ENCODE results near the gene DOCK1.

Gene DOCK1

DNA sequence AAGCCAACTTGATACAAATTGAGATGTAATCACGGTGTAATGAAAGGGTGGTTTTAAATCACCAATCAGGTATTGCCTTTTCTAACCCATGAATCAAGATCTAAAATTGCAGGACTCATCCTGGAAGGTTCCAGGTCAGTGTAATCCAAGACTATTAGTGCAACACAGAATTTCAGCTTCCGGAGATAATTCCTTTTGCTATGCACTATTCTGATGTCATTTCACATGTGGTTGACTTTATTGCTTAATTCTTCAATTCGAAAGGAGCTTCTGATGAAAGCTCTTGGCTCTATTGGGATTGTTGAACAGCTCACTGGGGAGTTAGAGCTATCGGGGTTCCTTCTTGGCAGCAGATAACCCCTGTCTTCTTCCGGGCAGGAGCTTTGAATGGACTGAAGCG, 438.6 kb downstream of the DOCK1 start:
- H2AK5ac ChIP-seq (ENCODE audit: low read length, severe bottlenecking), result no peak overlapping the region
- no peak overlapping the region for H3K4ac ChIP-seq (ENCODE audit: low read depth in 1 of 2, low read length in 2 of 2)
- no peak for DNase-seq
- no peak overlapping the region for H3K4me2 ChIP-seq (ENCODE audit: low read length, poor library complexity, severe bottlenecking)
- H2BK120ac ChIP-seq (ENCODE audit: low read depth, low read length), result no peak overlapping the region
- no peak overlapping the region for H4K8ac ChIP-seq (ENCODE audit: low read length)
- no peak overlapping the region for H2BK15ac ChIP-seq (ENCODE audit: low read depth, poor library complexity, severe bottlenecking)
- no peak overlapping the region for H3K18ac ChIP-seq (ENCODE audit: low read depth in 1 of 2, low read length in 2 of 2)
- no peak overlapping the region for H3K4me3 ChIP-seq (ENCODE audit: insufficient read depth in 1 of 2, low read depth in 1 of 2, low read length in 2 of 2)
- H3K79me1 ChIP-seq (replicated peaks; ENCODE audit: low read length, poor library complexity, severe bottlenecking), result peaks cover 6% of the 10 kb centered on the region
- no peak overlapping the region for H2AFZ ChIP-seq (ENCODE audit: low read depth, low read length)
- no peak overlapping the region for H2BK5ac ChIP-seq (ENCODE audit: low read depth, low read length, poor library complexity, severe bottlenecking)
- H3K9ac ChIP-seq (ENCODE audit: low read length), result no peak overlapping the region
- peaks cover 11% of the 10 kb centered on the region for H3K4me1 ChIP-seq (ENCODE audit: control insufficient read depth, insufficient read depth, low read depth, low read length)
- no peaks in the 10 kb centered on the region for H3K27me3 ChIP-seq (ENCODE audit: control insufficient read depth in 1 of 2, insufficient read depth in 1 of 2, low read length in 2 of 2)
- no peak overlapping the region for H3K14ac ChIP-seq (ENCODE audit: low read length in 2 of 2)
- H2BK12ac ChIP-seq (ENCODE audit: low read length in 2 of 2), result no peak overlapping the region
- H3K23ac ChIP-seq (ENCODE audit: low read length in 2 of 2), result no peak overlapping the region
- H3K9me3 ChIP-seq (ENCODE audit: control insufficient read depth, low read length), result no peaks in the 10 kb centered on the region
- H3K27ac ChIP-seq (ENCODE audit: low read length, poor library complexity, severe bottlenecking), result no peak overlapping the region
- WGBS, result 91% methylated on average over 5 of the region's 6 CpGs
- H4K91ac ChIP-seq (ENCODE audit: low read length), result no peak overlapping the region
- H3K36me3 ChIP-seq (ENCODE audit: control insufficient read depth in 1 of 2, insufficient read depth in 2 of 2, low read depth in 1 of 2, low read length in 2 of 2), result peaks cover 41 to 61% of the 10 kb centered on the region in 2 experiments

DNA sequence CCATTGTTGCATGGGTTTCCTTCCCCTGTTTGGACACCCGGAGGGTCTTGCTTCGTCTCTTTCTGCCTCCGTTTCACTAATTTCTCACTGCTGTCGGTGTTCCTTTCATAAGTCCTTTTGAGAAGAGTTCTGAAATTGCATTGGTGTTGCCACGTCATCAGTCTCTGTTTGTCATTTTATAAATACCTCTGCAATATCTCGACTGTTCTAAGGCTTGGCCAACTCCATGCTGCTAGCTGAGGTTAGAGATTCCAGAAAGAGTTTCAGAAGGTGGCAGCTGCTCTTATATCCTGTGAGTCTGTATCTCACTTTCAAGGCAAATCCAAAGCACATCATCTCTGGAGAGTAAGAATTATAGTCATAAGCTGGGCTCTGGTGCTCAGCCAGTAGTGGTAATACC, 439.1 kb downstream of the DOCK1 start:
- Histone ChIP-seq H2BK120ac (ENCODE audit: low read depth, low read length) (no peak overlapping the region), H3K4me1 (ENCODE audit: control insufficient read depth, insufficient read depth, low read depth, low read length) (peaks cover 11% of the 10 kb centered on the region), H3K14ac (ENCODE audit: low read length in 2 of 2) (no peak overlapping the region), H2BK12ac (ENCODE audit: low read length in 2 of 2) (no peak overlapping the region), H2AK5ac (ENCODE audit: low read length, severe bottlenecking) (no peak overlapping the region), H3K79me1 (replicated peaks; ENCODE audit: low read length, poor library complexity, severe bottlenecking) (peaks cover 6% of the 10 kb centered on the region), H3K23ac (ENCODE audit: low read length in 2 of 2) (no peak overlapping the region), H3K27me3 (ENCODE audit: control insufficient read depth in 1 of 2, insufficient read depth in 1 of 2, low read length in 2 of 2) (no peaks in the 10 kb centered on the region), H2BK5ac (ENCODE audit: low read depth, low read length, poor library complexity, severe bottlenecking) (no peak overlapping the region), H3K4ac (ENCODE audit: low read depth in 1 of 2, low read length in 2 of 2) (no peak overlapping the region), H4K8ac (ENCODE audit: low read length) (no peak overlapping the region), H3K27ac (ENCODE audit: low read length, poor library complexity, severe bottlenecking) (no peak overlapping the region), H3K4me2 (ENCODE audit: low read length, poor library complexity, severe bottlenecking) (no peak overlapping the region), H2BK15ac (ENCODE audit: low read depth, poor library complexity, severe bottlenecking) (no peak overlapping the region), H3K9me3 (ENCODE audit: control insufficient read depth, low read length) (no peaks in the 10 kb centered on the region), H3K18ac (ENCODE audit: low read depth in 1 of 2, low read length in 2 of 2) (no peak overlapping the region), H3K4me3 (ENCODE audit: insufficient read depth in 1 of 2, low read depth in 1 of 2, low read length in 2 of 2) (no peak overlapping the region), H3K36me3 (ENCODE audit: control insufficient read depth in 1 of 2, insufficient read depth in 2 of 2, low read depth in 1 of 2, low read length in 2 of 2) (peaks cover 38 to 56% of the 10 kb centered on the region in 2 experiments), H2AFZ (ENCODE audit: low read depth, low read length) (no peak overlapping the region), H3K9ac (ENCODE audit: low read length) (no peak overlapping the region), H4K91ac (ENCODE audit: low read length) (no peak overlapping the region)
- no peak for DNase-seq
- whole genome bisulfite sequencing, result 96% methylated on average over 6 of the region's 6 CpGs

- WGBS, result 95% methylated on average over 17 of the region's 17 CpGs
- Histone ChIP-seq H3K27ac (ENCODE audit: low read length, poor library complexity, severe bottlenecking) (no peak overlapping the region), H3K9me3 (ENCODE audit: control insufficient read depth, low read length) (no peaks in the 10 kb centered on the region), H2BK12ac (ENCODE audit: low read length in 2 of 2) (no peak overlapping the region), H4K8ac (ENCODE audit: low read length) (no peak overlapping the region), H4K91ac (ENCODE audit: low read length) (no peak overlapping the region), H3K14ac (ENCODE audit: low read length in 2 of 2) (no peak overlapping the region), H2AFZ (ENCODE audit: low read depth, low read length) (no peak overlapping the region), H3K18ac (ENCODE audit: low read depth in 1 of 2, low read length in 2 of 2) (no peak overlapping the region), H3K79me1 (replicated peaks; ENCODE audit: low read length, poor library complexity, severe bottlenecking) (peaks cover 6% of the 10 kb centered on the region), H3K4me2 (ENCODE audit: low read length, poor library complexity, severe bottlenecking) (no peak overlapping the region), H2AK5ac (ENCODE audit: low read length, severe bottlenecking) (no peak overlapping the region), H2BK15ac (ENCODE audit: low read depth, poor library complexity, severe bottlenecking) (no peak overlapping the region), H2BK5ac (ENCODE audit: low read depth, low read length, poor library complexity, severe bottlenecking) (no peak overlapping the region), H2BK120ac (ENCODE audit: low read depth, low read length) (no peak overlapping the region), H3K9ac (ENCODE audit: low read length) (no peak overlapping the region), H3K4me3 (ENCODE audit: insufficient read depth in 1 of 2, low read depth in 1 of 2, low read length in 2 of 2) (no peak overlapping the region), H3K36me3 (ENCODE audit: control insufficient read depth in 1 of 2, insufficient read depth in 2 of 2, low read depth in 1 of 2, low read length in 2 of 2) (peaks cover 37 to 50% of the 10 kb centered on the region in 2 experiments), H3K27me3 (ENCODE audit: control insufficient read depth in 1 of 2, insufficient read depth in 1 of 2, low read length in 2 of 2) (no peaks in the 10 kb centered on the region), H3K23ac (ENCODE audit: low read length in 2 of 2) (no peak overlapping the region), H3K4me1 (ENCODE audit: control insufficient read depth, insufficient read depth, low read depth, low read length) (peaks cover 11% of the 10 kb centered on the region), H3K4ac (ENCODE audit: low read depth in 1 of 2, low read length in 2 of 2) (no peak overlapping the region)
- DNase-seq, result no peak
Observed at GRCh38 chr10:127345231-127345965, 440.2 kb downstream of the DOCK1 start.

GRCh38 chr10:127346604-127347003, 441.4 kb downstream of the DOCK1 start:
- no peak overlapping the region for H3K4me2 ChIP-seq (ENCODE audit: low read length, poor library complexity, severe bottlenecking)
- peaks cover 34 to 44% of the 10 kb centered on the region in 2 experiments for H3K36me3 ChIP-seq (ENCODE audit: control insufficient read depth in 1 of 2, insufficient read depth in 2 of 2, low read depth in 1 of 2, low read length in 2 of 2)
- no peak overlapping the region for H3K18ac ChIP-seq (ENCODE audit: low read depth in 1 of 2, low read length in 2 of 2)
- no peak overlapping the region for H2BK15ac ChIP-seq (ENCODE audit: low read depth, poor library complexity, severe bottlenecking)
- no peak overlapping the region for H3K4me3 ChIP-seq (ENCODE audit: insufficient read depth in 1 of 2, low read depth in 1 of 2, low read length in 2 of 2)
- 94% methylated on average over 11 of the region's 11 CpGs for WGBS
- H3K27me3 ChIP-seq (ENCODE audit: control insufficient read depth in 1 of 2, insufficient read depth in 1 of 2, low read length in 2 of 2), result no peaks in the 10 kb centered on the region
- no peak overlapping the region for H2BK120ac ChIP-seq (ENCODE audit: low read depth, low read length)
- H3K4ac ChIP-seq (ENCODE audit: low read depth in 1 of 2, low read length in 2 of 2), result no peak overlapping the region
- H3K9ac ChIP-seq (ENCODE audit: low read length), result no peak overlapping the region
- no peak overlapping the region for H3K23ac ChIP-seq (ENCODE audit: low read length in 2 of 2)
- no peak overlapping the region for H2BK12ac ChIP-seq (ENCODE audit: low read length in 2 of 2)
- no peak overlapping the region for H2AFZ ChIP-seq (ENCODE audit: low read depth, low read length)
- no peak overlapping the region for H2BK5ac ChIP-seq (ENCODE audit: low read depth, low read length, poor library complexity, severe bottlenecking)
- peaks cover 6% of the 10 kb centered on the region for H3K79me1 ChIP-seq (replicated peaks; ENCODE audit: low read length, poor library complexity, severe bottlenecking)
- no peak for DNase-seq
- H3K9me3 ChIP-seq (ENCODE audit: control insufficient read depth, low read length), result no peaks in the 10 kb centered on the region
- no peak overlapping the region for H3K14ac ChIP-seq (ENCODE audit: low read length in 2 of 2)
- no peak overlapping the region for H2AK5ac ChIP-seq (ENCODE audit: low read length, severe bottlenecking)
- H3K4me1 ChIP-seq (ENCODE audit: control insufficient read depth, insufficient read depth, low read depth, low read length), result peaks cover 11% of the 10 kb centered on the region
- no peak overlapping the region for H4K8ac ChIP-seq (ENCODE audit: low read length)
- no peak overlapping the region for H4K91ac ChIP-seq (ENCODE audit: low read length)
- no peak overlapping the region for H3K27ac ChIP-seq (ENCODE audit: low read length, poor library complexity, severe bottlenecking)
